ENCODE data around the gene OTUB2. TPM values are rescaled to one million over a fixed set of nuclear protein-coding genes. Genes with fewer than 3 reads are reported as not detected.
A peak's percentile ranks its signal among the peaks of the same experiment; 100 is the strongest.

Gene OTUB2
- total and polyA plus RNA-seq, 8 donors = 0.45 to 4.1 (median 0.63) TPM; not detected in 2

GRCh38 chr14:94026889-94027469 is 839 bp downstream of the OTUB2 start:
- Histone ChIP-seq H3K27ac (no peak overlapping the region), H3K9me3 (no peaks in the 10 kb centered on the region), H3K4me3 (peak overlapping the region; percentile 69 to 88 (median 82)), H3K36me3 (no peaks in the 10 kb centered on the region), H3K4me1 (peaks cover 11 to 37% (median 17%) of the 10 kb centered on the region in 4 donors), H3K27me3 (no peaks in the 10 kb centered on the region)
- no peak for DNase-seq
- intact Hi-C loops (cut with DNase I; ENCODE audit: low total_unique reads) = no loop called here
- no peak for TF ChIP-seq POLR2A (IDR thresholded peaks at IDR 0.05)
- no peak for TF ChIP-seq POLR2AphosphoS5 (IDR thresholded peaks at IDR 0.05)
- TF ChIP-seq EP300 (IDR thresholded peaks at IDR 0.05) = no peak
- TF ChIP-seq CTCF (IDR thresholded peaks at IDR 0.05) = no peak
- 45 to 74% (median 49%) methylated on average over 9 to 17 of the region's 17 CpGs for WGBS, 5 donors

- H3K4me3 ChIP-seq = no peak overlapping the region
- TF ChIP-seq POLR2AphosphoS5 (IDR thresholded peaks at IDR 0.05) (no peak), EP300 (IDR thresholded peaks at IDR 0.05) (no peak), POLR2A (IDR thresholded peaks at IDR 0.05) (no peak), CTCF (IDR thresholded peaks at IDR 0.05) (no peak)
- no peaks in the 10 kb centered on the region for H3K36me3 ChIP-seq
- DNase-seq = peak in 1 of 2 donors; percentile 30
- H3K27ac ChIP-seq = no peak overlapping the region
- H3K27me3 ChIP-seq = no peaks in the 10 kb centered on the region
- intact Hi-C loops (cut with DNase I; ENCODE audit: low total_unique reads) = no loop called here
- peaks cover 11 to 37% (median 17%) of the 10 kb centered on the region in 4 donors for H3K4me1 ChIP-seq
- no peaks in the 10 kb centered on the region for H3K9me3 ChIP-seq
- 66 to 79% (median 77%) methylated on average over 11 to 14 of the region's 14 CpGs for WGBS, 5 donors
Observed at GRCh38 chr14:94027566-94028449, 1.7 kb downstream of the OTUB2 start.

- Histone ChIP-seq H3K4me3 (no peak overlapping the region), H3K9me3 (no peaks in the 10 kb centered on the region), H3K27me3 (no peaks in the 10 kb centered on the region), H3K27ac (no peak overlapping the region), H3K36me3 (no peaks in the 10 kb centered on the region), H3K4me1 (peaks cover 11 to 37% (median 17%) of the 10 kb centered on the region in 4 donors)
- TF ChIP-seq POLR2A (IDR thresholded peaks at IDR 0.05) (no peak), POLR2AphosphoS5 (IDR thresholded peaks at IDR 0.05) (no peak), EP300 (IDR thresholded peaks at IDR 0.05) (no peak), CTCF (IDR thresholded peaks at IDR 0.05) (no peak)
- DNase-seq = peak in 1 of 2 donors; percentile 54
- 46 to 61% (median 54%) methylated on average over 4 of the region's 4 CpGs for WGBS, 5 donors
- intact Hi-C loops (cut with DNase I; ENCODE audit: low total_unique reads) = no loop called here
Observed at GRCh38 chr14:94028450-94028826, 2.3 kb downstream of the OTUB2 start.

- DNase-seq = no peak
- WGBS, 5 donors = 71 to 90% (median 76%) methylated on average over 4 of the region's 4 CpGs
- H3K4me3 ChIP-seq = no peak overlapping the region
- H3K27me3 ChIP-seq = no peaks in the 10 kb centered on the region
- H3K9me3 ChIP-seq = no peaks in the 10 kb centered on the region
- H3K36me3 ChIP-seq = no peaks in the 10 kb centered on the region
- peaks cover 11 to 37% (median 17%) of the 10 kb centered on the region in 4 donors for H3K4me1 ChIP-seq
- intact Hi-C loops (cut with DNase I; ENCODE audit: low total_unique reads) = no loop called here
- TF ChIP-seq CTCF (IDR thresholded peaks at IDR 0.05) (no peak), POLR2AphosphoS5 (IDR thresholded peaks at IDR 0.05) (no peak), EP300 (IDR thresholded peaks at IDR 0.05) (no peak), POLR2A (IDR thresholded peaks at IDR 0.05) (no peak)
- H3K27ac ChIP-seq = no peak overlapping the region
Observed at GRCh38 chr14:94029265-94029664, 3.1 kb downstream of the OTUB2 start.
